HG03064 (cell line): ENCODE data around the gene DLG1.

Experiments used
- ATAC-seq: cut with Tn5 transposase; IDR thresholded peaks from one replicate; pipeline ENCODE4 v1.9.1; 2021; ENCODE audit warnings: low read depth; ENCODE audit not compliant: unreplicated experiment

Gene DLG1

DNA sequence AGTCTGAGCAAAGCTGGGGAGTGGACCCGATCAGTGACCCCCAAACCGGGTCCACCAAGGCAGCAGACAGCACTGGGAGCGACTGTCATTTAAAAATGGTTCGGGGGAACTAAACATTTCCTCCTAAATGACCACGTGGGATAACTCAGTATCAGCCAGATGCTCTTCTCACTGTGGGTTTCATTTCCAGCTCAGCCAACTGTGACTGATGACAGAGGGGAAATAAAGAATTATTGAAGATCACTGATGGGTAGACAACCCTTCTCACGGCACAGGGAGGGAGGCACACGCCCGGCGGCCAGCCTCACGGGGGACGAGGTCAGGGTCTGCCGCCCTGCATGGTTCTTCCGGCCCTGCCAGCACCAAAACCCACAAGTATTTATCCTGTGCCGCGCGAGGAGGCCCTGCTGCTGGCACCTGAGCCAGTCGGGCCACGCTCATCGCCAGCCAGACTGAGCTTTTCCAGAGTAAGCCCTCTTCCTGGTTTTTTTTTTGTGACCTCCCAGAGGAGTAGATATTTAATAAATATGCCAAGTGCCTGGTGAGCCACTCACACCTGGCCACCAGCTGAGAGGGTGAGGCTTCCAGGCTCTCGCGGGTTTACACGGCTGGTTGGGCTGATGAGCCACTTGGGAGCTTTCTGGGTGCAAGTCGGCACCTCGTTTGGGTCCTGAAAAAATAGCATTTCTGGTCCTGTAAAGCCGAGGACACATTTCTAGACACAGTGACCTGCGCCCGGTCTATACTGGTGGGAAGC is 275.0 kb downstream of the DLG1 start:
- ATAC-seq: peak; percentile 53

DNA sequence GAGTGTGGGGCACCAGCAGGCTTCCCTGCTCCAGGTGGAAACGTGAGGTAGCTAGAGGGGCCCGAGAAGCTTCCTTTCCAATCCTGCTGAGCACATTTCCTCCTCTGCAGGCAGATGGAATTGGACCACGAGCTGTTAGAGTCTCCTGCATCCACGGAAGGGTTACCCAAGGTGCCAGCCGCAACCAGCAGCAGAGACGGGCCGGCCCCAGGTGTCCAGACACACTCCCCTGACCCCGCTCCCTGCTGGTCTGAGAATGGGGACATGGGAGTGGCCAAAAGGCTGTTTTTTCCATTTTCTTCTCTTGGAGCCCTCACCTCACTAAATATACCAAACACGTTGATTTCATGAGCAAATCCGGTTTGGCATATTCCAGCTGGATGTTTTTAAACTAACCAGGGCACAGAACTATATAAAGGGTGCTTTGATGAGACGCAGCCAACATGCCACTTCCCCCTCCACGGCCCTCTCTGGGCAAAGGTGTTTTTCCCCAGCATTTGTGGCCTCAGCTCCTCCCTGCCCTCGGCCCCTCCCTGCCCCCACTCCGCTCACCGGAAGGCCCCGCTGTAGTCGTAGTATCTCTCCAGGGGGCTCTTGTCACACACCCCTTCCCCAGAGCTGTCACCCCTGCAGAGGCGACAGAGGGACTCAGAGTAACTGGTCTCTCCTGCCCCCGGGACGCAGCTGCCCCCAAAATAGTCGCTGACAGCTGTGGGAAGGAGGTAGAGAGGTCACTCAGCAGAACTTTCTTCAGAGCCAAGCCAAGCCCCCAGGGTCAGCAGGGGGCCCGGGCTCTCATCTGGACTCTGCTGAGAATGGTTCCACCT is 275.8 kb downstream of the DLG1 start:
- ATAC-seq: peak; percentile 24

DNA sequence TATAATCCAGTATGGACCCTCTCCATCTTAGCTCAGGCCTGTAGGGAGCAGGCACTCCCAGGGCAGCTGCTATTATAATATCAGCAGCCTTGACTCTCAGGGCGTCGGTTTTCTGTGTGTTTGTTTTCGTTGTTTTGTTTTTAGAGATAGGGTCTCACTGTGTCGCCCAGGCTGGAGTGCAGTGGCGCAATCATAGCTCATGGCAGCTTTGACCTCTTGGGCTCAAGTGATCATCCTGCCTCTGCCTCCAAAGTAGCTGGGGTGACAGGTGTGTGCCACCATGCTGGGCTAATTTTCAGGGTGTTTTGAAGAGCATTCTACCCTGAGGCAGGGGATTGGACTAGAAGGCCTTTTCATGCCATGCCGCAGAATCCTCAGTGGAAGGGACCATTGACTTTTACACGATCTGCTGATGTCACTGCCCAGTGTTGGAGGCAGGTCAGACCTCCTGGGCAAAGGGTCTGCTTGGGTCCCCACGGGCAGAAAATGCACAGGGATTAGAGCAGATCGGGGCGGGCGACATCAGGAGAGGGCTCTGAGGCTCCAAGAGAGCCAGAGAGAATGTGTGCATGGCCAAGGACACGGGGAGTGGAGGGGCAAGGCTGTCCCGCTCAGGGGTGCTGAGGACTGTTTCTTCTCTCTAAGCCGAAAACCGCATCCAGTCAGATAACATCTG is 276.5 kb downstream of the DLG1 start:
- no peak for ATAC-seq

GRCh38 chr3:197021231-197021630 is 277.2 kb downstream of the DLG1 start:
- no peak for ATAC-seq

DNA sequence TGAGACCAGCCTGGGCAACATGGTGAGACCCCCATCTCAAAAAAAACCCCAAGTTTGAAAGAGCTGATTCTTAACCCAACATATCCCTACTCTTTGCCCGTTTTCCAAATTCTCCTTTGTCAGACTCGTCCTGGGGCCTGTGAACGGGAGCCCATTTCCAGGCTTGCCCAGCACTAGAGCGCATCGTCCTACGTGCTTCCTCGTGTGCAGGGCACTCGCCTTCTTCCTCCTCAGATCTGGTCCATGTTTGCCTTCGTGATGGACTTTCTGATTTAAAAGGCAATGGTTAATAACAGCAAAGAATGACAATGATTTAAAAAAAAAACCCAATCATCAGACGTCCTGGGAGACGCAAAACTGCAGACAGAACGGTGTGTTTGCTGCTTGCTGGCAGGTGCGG is 278.9 kb downstream of the DLG1 start:
- ATAC-seq: no peak

- no peak for ATAC-seq
Measured at GRCh38 chr3:197019021-197019420, 279.4 kb downstream of the DLG1 start.

DNA sequence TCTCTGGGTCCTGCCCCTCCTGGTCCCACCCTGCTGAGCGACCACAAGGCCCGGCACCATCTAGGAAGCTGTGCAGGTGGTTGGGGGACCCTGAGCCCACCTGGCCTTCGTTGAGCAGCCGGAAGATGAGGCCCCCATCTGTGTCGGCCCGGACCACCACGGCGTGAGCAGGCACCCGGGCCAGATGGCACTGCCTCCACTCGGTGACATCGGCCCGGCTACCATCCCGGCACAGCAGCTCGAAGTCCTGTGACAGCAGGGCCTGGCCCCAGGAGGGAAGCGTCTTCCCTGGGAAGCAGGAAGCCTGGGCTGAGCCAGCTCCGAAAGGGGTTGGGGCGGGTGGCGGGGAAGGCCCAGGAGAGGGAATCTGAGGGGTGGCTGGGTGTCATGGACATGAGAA is 281.4 kb downstream of the DLG1 start:
- no peak for ATAC-seq

- ATAC-seq: no peak
Measured at GRCh38 chr3:197015790-197016736, 282.3 kb downstream of the DLG1 start.

GRCh38 chr3:197014942-197015575 is 283.4 kb downstream of the DLG1 start:
- ATAC-seq: no peak

DNA sequence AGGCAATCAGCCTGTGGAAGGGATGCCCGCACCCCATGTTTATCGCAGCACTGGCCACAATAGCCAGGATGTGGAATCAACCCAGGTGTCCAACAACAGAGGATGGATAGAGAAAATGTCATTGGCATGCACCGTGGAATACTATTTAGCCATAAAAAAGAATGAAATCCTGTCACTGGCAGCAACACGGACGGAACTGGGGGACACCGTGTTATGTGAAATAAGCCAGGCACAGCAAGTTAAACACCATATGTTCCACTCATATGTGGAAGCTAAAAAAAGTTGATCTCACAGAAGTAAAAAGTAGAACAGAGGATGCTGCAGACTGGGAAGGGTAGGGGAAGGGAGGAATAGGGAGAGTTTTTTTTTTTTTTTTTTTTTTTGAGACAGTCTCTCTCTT is 284.4 kb downstream of the DLG1 start:
- no peak for ATAC-seq

GRCh38 chr3:197012540-197012883 is 285.9 kb downstream of the DLG1 start:
- ATAC-seq: no peak

GRCh38 chr3:197011780-197012539 is 286.5 kb downstream of the DLG1 start:
- ATAC-seq: no peak

DNA sequence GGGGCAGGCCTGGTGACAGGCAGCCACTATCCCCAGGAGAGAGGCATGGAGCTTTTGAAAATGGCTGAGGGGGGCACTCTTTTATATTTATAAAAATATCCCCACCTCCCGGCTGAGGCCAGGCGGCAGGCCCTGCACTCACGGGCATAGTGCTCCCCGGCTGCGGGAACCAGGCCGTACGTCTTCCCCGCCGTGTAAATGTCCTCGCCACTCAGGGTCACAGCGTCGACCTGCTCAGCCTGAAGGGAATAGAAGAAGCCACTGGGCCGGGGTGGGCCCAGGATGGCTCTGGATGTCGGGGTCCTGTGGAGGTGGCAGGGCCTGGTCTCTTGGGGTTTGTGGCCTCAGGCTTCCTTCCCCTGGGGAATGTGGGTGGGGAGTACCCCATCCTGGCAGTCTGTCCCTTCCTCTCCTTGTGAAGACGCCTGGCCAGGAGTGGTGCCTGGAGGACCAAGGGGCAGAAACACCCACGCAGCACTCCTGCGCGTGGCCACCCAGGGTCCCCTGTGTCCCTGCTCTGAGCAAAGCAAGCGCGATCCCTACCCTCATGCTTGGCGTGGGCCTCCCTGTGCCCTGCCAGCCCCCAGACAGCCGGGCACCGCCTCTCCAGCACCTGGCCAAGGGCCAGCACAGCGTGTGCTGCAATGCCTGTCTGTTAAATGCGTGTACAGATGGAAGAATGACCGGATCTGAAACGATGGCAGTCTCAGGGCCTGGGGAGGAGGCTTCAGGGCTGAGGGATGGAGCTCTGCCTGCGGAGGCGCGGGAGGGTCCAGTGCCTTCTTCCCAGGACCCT is 287.7 kb downstream of the DLG1 start:
- ATAC-seq: no peak

- no peak for ATAC-seq
Measured at GRCh38 chr3:197009532-197010019, 288.8 kb downstream of the DLG1 start.

- ATAC-seq: no peak
Measured at GRCh38 chr3:197008436-197009209, 289.8 kb downstream of the DLG1 start.

- no peak for ATAC-seq
Measured at GRCh38 chr3:197007953-197008352, 290.5 kb downstream of the DLG1 start.

GRCh38 chr3:197007296-197007940 is 291.0 kb downstream of the DLG1 start:
- no peak for ATAC-seq
